H9 (cell line): ENCODE data around the gene ARPC1A. TPM values are rescaled to one million over a fixed set of nuclear protein-coding genes. Genes with fewer than 3 reads are reported as not detected.

Source experiments
- DNase-seq: peaks from one replicate; pipeline ENCODE4 v3.0.0-alpha.2; 2017
- H2AFZ ChIP-seq: one replicate; pipeline ENCODE4 v1.6.1; 2013; ENCODE audit warnings: mild to moderate bottlenecking, low read length, control low read depth, moderate library complexity
- H2AK5ac ChIP-seq: 2 replicates; pipeline ENCODE4 v1.6.1; 2013; ENCODE audit warnings: low read length, control low read depth, mixed read lengths; ENCODE audit not compliant: insufficient read length
- H2BK120ac ChIP-seq: one replicate; pipeline ENCODE4 v1.6.1; 2013; ENCODE audit warnings: low read depth, mild to moderate bottlenecking, low read length, control low read depth, inconsistent platforms; ENCODE audit not compliant: poor library complexity, severe bottlenecking
- H2BK12ac ChIP-seq: 2 replicates; pipeline ENCODE4 v1.6.1; 2013; ENCODE audit warnings: low read length, control low read depth, mixed read lengths, low read depth; ENCODE audit not compliant: insufficient read length
- H2BK15ac ChIP-seq: 2 replicates; pipeline ENCODE4 v1.6.1; 2013; ENCODE audit warnings: low read depth, low read length, control low read depth
- H2BK20ac ChIP-seq: one replicate; pipeline ENCODE4 v1.6.1; 2013; ENCODE audit warnings: low read depth, mild to moderate bottlenecking, low read length, control low read depth, inconsistent platforms; ENCODE audit not compliant: poor library complexity, severe bottlenecking
- H2BK5ac ChIP-seq: 2 replicates; pipeline ENCODE4 v1.6.1; 2013; ENCODE audit warnings: low read length, control low read depth, mixed read lengths; ENCODE audit not compliant: insufficient read length
- H3K14ac ChIP-seq: 2 replicates; pipeline ENCODE4 v1.6.1; 2013; ENCODE audit warnings: low read length, control low read depth; ENCODE audit not compliant: insufficient read depth
- H3K18ac ChIP-seq: 2 replicates; pipeline ENCODE4 v1.6.1; 2013; ENCODE audit warnings: low read depth, mild to moderate bottlenecking, mixed read lengths, low read length, control low read depth; ENCODE audit not compliant: insufficient read length
- H3K23ac ChIP-seq: 2 replicates; pipeline ENCODE4 v1.6.1; 2013; ENCODE audit warnings: low read length, control low read depth, mixed read lengths, low read depth; ENCODE audit not compliant: insufficient read length
- H3K23me2 ChIP-seq: 2 replicates; pipeline ENCODE4 v1.6.1; 2013; ENCODE audit warnings: low read depth, mild to moderate bottlenecking, mixed read lengths, low read length, control low read depth; ENCODE audit not compliant: insufficient read length, poor library complexity, severe bottlenecking
- H3K27ac ChIP-seq: 2 replicates; pipeline ENCODE4 v1.5.1; 2013; ENCODE audit warnings: low read length, control low read depth, mixed read lengths, low read depth; ENCODE audit not compliant: insufficient read length
- H3K27me3 ChIP-seq: 2 replicates; pipeline ENCODE4 v1.6.1; 2013; ENCODE audit warnings: low read length, control low read depth, inconsistent platforms; ENCODE audit not compliant: insufficient read depth
- H3K4ac ChIP-seq: 2 replicates; pipeline ENCODE4 v1.6.1; 2013; ENCODE audit warnings: low read depth, mild to moderate bottlenecking, control low read depth, inconsistent platforms, low read length, moderate library complexity
- H3K4me1 ChIP-seq: 2 replicates; pipeline ENCODE4 v1.6.1; 2013; ENCODE audit warnings: low read length, control low read depth, inconsistent platforms; ENCODE audit not compliant: insufficient read depth
- H3K4me2 ChIP-seq: 2 replicates; pipeline ENCODE4 v1.6.1; 2013; ENCODE audit warnings: low read length, control low read depth, mixed read lengths; ENCODE audit not compliant: insufficient read length, insufficient read depth
- H3K56ac ChIP-seq: 2 replicates; pipeline ENCODE4 v1.6.1; 2013; ENCODE audit warnings: low read depth, mild to moderate bottlenecking, mixed read lengths, low read length, control low read depth; ENCODE audit not compliant: insufficient read length
- H3K79me1 ChIP-seq: 2 replicates; pipeline ENCODE4 v1.6.1; 2013; ENCODE audit warnings: low read depth, mild to moderate bottlenecking, moderate library complexity, low read length, control low read depth, inconsistent platforms; ENCODE audit not compliant: insufficient read depth, poor library complexity, severe bottlenecking
- H3K79me2 ChIP-seq: 2 replicates; pipeline ENCODE4 v1.6.1; 2013; ENCODE audit warnings: low read length, control low read depth, inconsistent platforms; ENCODE audit not compliant: insufficient read depth
- H3K9ac ChIP-seq: 2 replicates; pipeline ENCODE4 v1.6.1; 2013; ENCODE audit warnings: low read length, control low read depth, mixed read lengths; ENCODE audit not compliant: insufficient read length; ENCODE audit errors: extremely low read depth
- H3K9me3 ChIP-seq: one replicate; pipeline ENCODE4 v1.6.1; 2013; ENCODE audit warnings: low read depth, low read length, inconsistent platforms; ENCODE audit not compliant: control insufficient read depth
- H3T11ph ChIP-seq: one replicate; pipeline ENCODE4 v1.6.1; 2013; ENCODE audit warnings: mild to moderate bottlenecking, low read length, control low read depth, inconsistent platforms
- H4K20me1 ChIP-seq: one replicate; pipeline ENCODE4 v1.6.1; 2013; ENCODE audit not compliant: control insufficient read depth, insufficient read length, insufficient read depth
- H4K5ac ChIP-seq: 2 replicates; pipeline ENCODE4 v1.6.1; 2013; ENCODE audit warnings: low read depth, mild to moderate bottlenecking, mixed read lengths, low read length, control low read depth; ENCODE audit not compliant: insufficient read length
- H4K8ac ChIP-seq: replicated peaks from 2 replicates; pipeline ENCODE4 v1.6.1; 2013; ENCODE audit warnings: low read length, control low read depth, mixed read lengths, low read depth; ENCODE audit not compliant: insufficient read length
- H4K91ac ChIP-seq: 2 replicates; pipeline ENCODE4 v1.6.1; 2013; ENCODE audit warnings: low read depth, mild to moderate bottlenecking, moderate library complexity, mixed read lengths, low read length, control low read depth; ENCODE audit not compliant: insufficient read length
- H3K27ac Mint-ChIP-seq, 3 experiments: 2 replicates in 2 of 3; 3 replicates in 1 of 3; pipeline ENCODE4 v1.8.0; 2020 to 2021; ENCODE audit warnings: mixed read lengths in 3 of 3, mild to moderate bottlenecking in 1 of 3, moderate library complexity in 1 of 3
- H3K27me3 Mint-ChIP-seq: 2 replicates; pipeline ENCODE4 v1.8.0; 2021; ENCODE audit warnings: low read depth, mild to moderate bottlenecking, moderate library complexity, mixed read lengths
- H3K36me3 Mint-ChIP-seq, 3 experiments: 2 replicates in 2 of 3; 3 replicates in 1 of 3; pipeline ENCODE4 v1.8.0; 2020 to 2021; ENCODE audit warnings: low read depth in 3 of 3, mixed read lengths in 3 of 3; ENCODE audit not compliant: insufficient read depth in 1 of 3
- H3K4me1 Mint-ChIP-seq, 2 experiments: 2 replicates each; pipeline ENCODE4 v1.8.0; 2020; ENCODE audit warnings: mixed read lengths in 2 of 2
- H3K4me3 Mint-ChIP-seq, 2 experiments: 2 replicates in 1 of 2; 3 replicates in 1 of 2; pipeline ENCODE4 v1.8.0; 2020 to 2021; ENCODE audit warnings: mild to moderate bottlenecking in 2 of 2, mixed read lengths in 2 of 2, moderate library complexity in 1 of 2
- H3K9me3 Mint-ChIP-seq, 2 experiments: 2 replicates in 1 of 2; 3 replicates in 1 of 2; pipeline ENCODE4 v1.8.0; 2020; ENCODE audit warnings: mild to moderate bottlenecking in 2 of 2, mixed read lengths in 2 of 2, moderate library complexity in 1 of 2
- WGBS: extraction: QIAGEN DNeasy Blood & Tissue Kit; methylation state at CpG from one replicate; pipeline ENCODE4 v1.1.7; 2013; ENCODE audit warnings: missing lambda C conversion rate, low lambda C conversion rate, mixed read lengths; ENCODE audit not compliant: insufficient read length; ENCODE audit errors: extremely low coverage; 5-methylcytosine and 5-hydroxymethylcytosine counted together
- total RNA-seq: library from RNA; stranded (reverse); gene quantifications from 2 replicates; pipeline ENCODE4 v1.2.1, GENCODE V29; 2021
- TF ChIP-seq, protein P1 (sequence below): fragments of 200-600 bp; sonication (generic); conservative IDR thresholded peaks from 3 replicates; pipeline ENCODE4 v1.8.0; 2021; ENCODE audit warnings: antibody characterized with exemption, mild to moderate bottlenecking

Gene ARPC1A
- total RNA-seq, 1 experiment from 2014 or later = 169 TPM

DNA sequence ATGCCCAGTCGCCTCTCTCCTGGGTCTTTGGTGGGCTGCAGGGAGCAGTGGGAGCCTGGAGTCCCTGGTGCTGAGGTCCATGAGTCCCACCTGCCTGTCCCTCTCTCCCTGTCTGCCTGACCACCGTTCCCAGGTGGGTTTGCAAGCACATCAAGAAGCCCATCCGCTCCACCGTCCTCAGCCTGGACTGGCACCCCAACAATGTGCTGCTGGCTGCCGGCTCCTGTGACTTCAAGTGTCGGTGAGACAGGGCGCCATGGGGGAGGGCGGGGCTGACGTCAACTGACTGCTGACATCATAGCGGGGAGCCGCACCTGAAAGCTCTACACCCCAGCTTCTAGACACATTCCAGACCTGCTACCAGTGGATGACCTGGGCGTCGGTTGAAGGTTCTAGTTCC lies 64.1 kb downstream of the ARPC1A start:
- H3K23me2 ChIP-seq = peaks cover 13% of the 10 kb centered on the region
- peaks cover 16 to 64% (median 31%) of the 10 kb centered on the region in 3 experiments for H3K36me3 Mint-ChIP-seq

More for the DNA sequence above, 64.1 kb downstream of the ARPC1A start:
- no peak overlapping the region for H2BK12ac ChIP-seq
- Mint-ChIP-seq H3K27me3 (peaks cover 1% of the 10 kb centered on the region; the same call in 1 of the 2 replicates), H3K27ac (no peak overlapping the region), H3K9me3 (no peaks in the 10 kb centered on the region; a peak in 1 of 5 replicates), H3K4me3 (no peak overlapping the region), H3K4me1 (peaks cover 13 to 14% of the 10 kb centered on the region in 2 experiments)
- no peaks in the 10 kb centered on the region for H3K27me3 ChIP-seq
- no peak overlapping the region for H2BK15ac ChIP-seq
- H3K4ac ChIP-seq = no peak overlapping the region
- H4K91ac ChIP-seq = no peak overlapping the region
- H3K4me1 ChIP-seq = peaks cover 2% of the 10 kb centered on the region; the same call in 1 of the 2 replicates
- no CpG with 5 or more reads among the region's 13 CpGs for WGBS
- no peak overlapping the region for H3K27ac ChIP-seq
- no peak overlapping the region for H2AK5ac ChIP-seq
- no peak overlapping the region for H2BK120ac ChIP-seq
- no peak overlapping the region for H4K8ac ChIP-seq
- H3K18ac ChIP-seq = no peak overlapping the region
- no peak overlapping the region for H4K5ac ChIP-seq
- TF ChIP-seq, protein P1, sequence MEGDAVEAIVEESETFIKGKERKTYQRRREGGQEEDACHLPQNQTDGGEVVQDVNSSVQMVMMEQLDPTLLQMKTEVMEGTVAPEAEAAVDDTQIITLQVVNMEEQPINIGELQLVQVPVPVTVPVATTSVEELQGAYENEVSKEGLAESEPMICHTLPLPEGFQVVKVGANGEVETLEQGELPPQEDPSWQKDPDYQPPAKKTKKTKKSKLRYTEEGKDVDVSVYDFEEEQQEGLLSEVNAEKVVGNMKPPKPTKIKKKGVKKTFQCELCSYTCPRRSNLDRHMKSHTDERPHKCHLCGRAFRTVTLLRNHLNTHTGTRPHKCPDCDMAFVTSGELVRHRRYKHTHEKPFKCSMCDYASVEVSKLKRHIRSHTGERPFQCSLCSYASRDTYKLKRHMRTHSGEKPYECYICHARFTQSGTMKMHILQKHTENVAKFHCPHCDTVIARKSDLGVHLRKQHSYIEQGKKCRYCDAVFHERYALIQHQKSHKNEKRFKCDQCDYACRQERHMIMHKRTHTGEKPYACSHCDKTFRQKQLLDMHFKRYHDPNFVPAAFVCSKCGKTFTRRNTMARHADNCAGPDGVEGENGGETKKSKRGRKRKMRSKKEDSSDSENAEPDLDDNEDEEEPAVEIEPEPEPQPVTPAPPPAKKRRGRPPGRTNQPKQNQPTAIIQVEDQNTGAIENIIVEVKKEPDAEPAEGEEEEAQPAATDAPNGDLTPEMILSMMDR = no peak
- no peak overlapping the region for H3K9ac ChIP-seq
- no peak overlapping the region for H3K4me2 ChIP-seq
- no peak overlapping the region for H2AFZ ChIP-seq
- no peak overlapping the region for H2BK20ac ChIP-seq
- no peak overlapping the region for H3K56ac ChIP-seq
- H4K20me1 ChIP-seq = no peaks in the 10 kb centered on the region
- no peaks in the 10 kb centered on the region for H3K79me2 ChIP-seq
- no peak overlapping the region for H2BK5ac ChIP-seq
- no peak overlapping the region for H3K23ac ChIP-seq
- H3K9me3 ChIP-seq = no peaks in the 10 kb centered on the region
- H3K79me1 ChIP-seq = no peaks in the 10 kb centered on the region
- no peak for DNase-seq
- H3T11ph ChIP-seq = no peak overlapping the region
- H3K14ac ChIP-seq = no peak overlapping the region
